ENCODE measurements around the gene DCAF5. TPM values are rescaled to one million over a fixed set of nuclear protein-coding genes. Genes with fewer than 3 reads are reported as not detected.

The DCAF5 gene
- total and polyA plus RNA-seq, 2 of the 8 experiments (the other 6 are each of a cell fraction or from before 2014, with no cell fraction given), result 24.3 to 31.0 TPM

DNA sequence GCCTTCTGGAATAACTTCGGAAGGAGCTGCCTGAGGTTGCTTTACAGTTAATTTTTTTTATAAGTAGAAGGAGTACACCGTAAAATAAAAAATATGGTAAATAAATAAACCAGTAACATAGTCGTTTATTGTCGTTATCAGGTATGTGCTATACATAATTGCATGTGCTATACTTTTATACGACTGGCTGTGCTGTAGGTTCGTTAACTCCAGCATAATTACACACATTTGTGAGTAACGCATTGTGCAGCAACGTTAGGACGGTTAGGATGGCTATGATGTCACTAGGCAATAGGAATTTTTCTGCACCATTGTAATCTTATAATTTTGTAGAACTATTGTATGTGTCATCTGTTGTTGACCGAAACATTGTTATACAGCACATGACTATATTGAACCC is 46.9 kb upstream of the DCAF5 start (continued):
- TF ChIP-seq TEAD4 (IDR thresholded peaks at IDR 0.05; ENCODE audit: low read depth, low read length) (no peak), CTBP2 (IDR thresholded peaks at IDR 0.05; ENCODE audit: borderline replicate concordance, insufficient read depth, insufficient read length, low read length) (no peak), SP2 (IDR thresholded peaks at IDR 0.05; ENCODE audit: low read length) (no peak), BRCA1 (IDR thresholded peaks at IDR 0.05; ENCODE audit: low read depth, low read length) (no peak), SAP30 (IDR thresholded peaks at IDR 0.05; ENCODE audit: insufficient read depth, insufficient replicate concordance, low read length) (no peak), SIX5 (IDR thresholded peaks at IDR 0.05; ENCODE audit: low read depth, low read length) (no peak), SIN3A (conservative IDR thresholded peaks at IDR 0.05 in 1 of 2, IDR thresholded peaks at IDR 0.05 in 1 of 2; ENCODE audit: low read depth in 1 of 2, low read length in 2 of 2) (no peak)
- TF ChIP-seq, protein P1, sequence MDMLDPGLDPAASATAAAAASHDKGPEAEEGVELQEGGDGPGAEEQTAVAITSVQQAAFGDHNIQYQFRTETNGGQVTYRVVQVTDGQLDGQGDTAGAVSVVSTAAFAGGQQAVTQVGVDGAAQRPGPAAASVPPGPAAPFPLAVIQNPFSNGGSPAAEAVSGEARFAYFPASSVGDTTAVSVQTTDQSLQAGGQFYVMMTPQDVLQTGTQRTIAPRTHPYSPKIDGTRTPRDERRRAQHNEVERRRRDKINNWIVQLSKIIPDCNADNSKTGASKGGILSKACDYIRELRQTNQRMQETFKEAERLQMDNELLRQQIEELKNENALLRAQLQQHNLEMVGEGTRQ (IDR thresholded peaks at IDR 0.05; ENCODE audit: low read length), result no peak
